Vagina (tissue), 2 donors: ENCODE data around the gene ARAP1.

Source experiments
- POLR2A ChIP-seq, 2 donors: fragments of 450-650 bp; IDR thresholded peaks; one replicate each; pipeline ENCODE4 v1.6.1; 2017; ENCODE audit warnings: antibody characterized with exemption in 2 of 2, mild to moderate bottlenecking in 2 of 2, moderate library complexity in 2 of 2
- POLR2AphosphoS5 ChIP-seq, 2 donors: sonication (generic); formaldehyde crosslinking; IDR thresholded peaks; one replicate each; pipeline ENCODE4 v1.9.0; 2017; ENCODE audit warnings: antibody characterized with exemption in 2 of 2, mild to moderate bottlenecking in 2 of 2, low read depth in 1 of 2; ENCODE audit not compliant: insufficient read depth in 1 of 2
- TF ChIP-seq, protein P1 (sequence below), 3 experiments: fragments of 450-650 bp in 2 of 3; fragments of 200-600 bp in 1 of 3; sonication (generic) in 1 of 3; IDR thresholded peaks; one replicate each; pipeline ENCODE4 v1.5.1; 2017 to 2019; ENCODE audit warnings: antibody characterized with exemption in 3 of 3, mild to moderate bottlenecking in 2 of 3, moderate library complexity in 2 of 3

DNA sequence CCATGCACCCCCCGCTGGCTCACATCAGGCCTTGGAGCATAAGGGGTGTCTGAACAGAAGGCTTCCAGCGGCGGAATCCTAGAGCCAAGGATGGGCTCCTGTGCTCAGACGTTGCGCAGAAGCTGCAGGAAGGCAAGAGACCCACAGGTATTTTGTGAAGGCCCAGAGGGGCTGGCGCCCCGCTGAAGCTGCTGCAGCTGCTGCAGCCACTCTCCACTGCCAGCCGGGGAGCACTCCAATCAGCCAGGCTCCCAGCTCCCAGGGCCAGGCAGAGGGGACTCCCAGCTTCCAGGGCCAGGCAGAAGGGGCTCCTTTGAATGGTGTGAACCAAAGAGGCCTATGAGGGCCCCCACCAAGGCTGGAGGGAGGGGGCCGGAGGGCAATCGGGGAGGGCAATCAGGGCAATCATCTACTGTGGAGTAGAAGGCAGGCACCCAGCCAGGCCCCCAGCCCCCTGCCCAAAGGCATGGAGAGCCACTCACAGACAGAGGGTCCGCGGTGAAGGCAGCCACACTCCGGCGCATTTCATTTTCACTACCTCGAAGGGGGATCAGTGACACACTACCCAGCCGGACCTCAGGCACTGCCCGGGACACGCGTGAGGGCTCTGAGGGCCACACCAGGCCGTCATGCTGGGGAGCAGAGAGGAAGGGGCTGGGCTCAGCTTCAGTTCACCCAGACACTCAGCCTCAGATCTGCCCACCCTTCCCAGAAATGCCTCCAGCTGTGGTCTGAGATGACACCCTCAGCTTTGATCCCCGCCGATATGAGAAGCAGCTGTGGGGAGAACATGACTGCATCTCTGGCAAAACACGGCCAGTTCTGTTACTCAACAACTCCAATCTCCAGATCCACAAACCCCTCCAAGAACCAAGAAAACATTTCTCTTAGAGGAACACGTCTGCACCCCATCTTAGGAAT lies 66.4 kb downstream of the ARAP1 start:
- TF ChIP-seq, protein P1, sequence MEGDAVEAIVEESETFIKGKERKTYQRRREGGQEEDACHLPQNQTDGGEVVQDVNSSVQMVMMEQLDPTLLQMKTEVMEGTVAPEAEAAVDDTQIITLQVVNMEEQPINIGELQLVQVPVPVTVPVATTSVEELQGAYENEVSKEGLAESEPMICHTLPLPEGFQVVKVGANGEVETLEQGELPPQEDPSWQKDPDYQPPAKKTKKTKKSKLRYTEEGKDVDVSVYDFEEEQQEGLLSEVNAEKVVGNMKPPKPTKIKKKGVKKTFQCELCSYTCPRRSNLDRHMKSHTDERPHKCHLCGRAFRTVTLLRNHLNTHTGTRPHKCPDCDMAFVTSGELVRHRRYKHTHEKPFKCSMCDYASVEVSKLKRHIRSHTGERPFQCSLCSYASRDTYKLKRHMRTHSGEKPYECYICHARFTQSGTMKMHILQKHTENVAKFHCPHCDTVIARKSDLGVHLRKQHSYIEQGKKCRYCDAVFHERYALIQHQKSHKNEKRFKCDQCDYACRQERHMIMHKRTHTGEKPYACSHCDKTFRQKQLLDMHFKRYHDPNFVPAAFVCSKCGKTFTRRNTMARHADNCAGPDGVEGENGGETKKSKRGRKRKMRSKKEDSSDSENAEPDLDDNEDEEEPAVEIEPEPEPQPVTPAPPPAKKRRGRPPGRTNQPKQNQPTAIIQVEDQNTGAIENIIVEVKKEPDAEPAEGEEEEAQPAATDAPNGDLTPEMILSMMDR (IDR thresholded peaks at IDR 0.05) = no peak
- no peak for TF ChIP-seq POLR2A (IDR thresholded peaks at IDR 0.05)
- TF ChIP-seq POLR2AphosphoS5 (IDR thresholded peaks at IDR 0.05; ENCODE audit: insufficient read depth in 1 of 2, low read depth in 1 of 2) = no peak
